ENCODE data around the gene CACNG7.

- TF ChIP-seq ZNF274 (IDR thresholded peaks at IDR 0.05; ENCODE audit: low read depth, low read length) (no peak), YY1 (IDR thresholded peaks at IDR 0.05; ENCODE audit: insufficient read depth, insufficient read length) (no peak), SUZ12 (IDR thresholded peaks at IDR 0.05; ENCODE audit: extremely low read depth, insufficient read depth, insufficient read length) (no peak)
Measured at GRCh38 chr19:53980539-53981375, 71.7 kb downstream of the CACNG7 start.

Measured in NT2/D1 (cell line).